ENCODE measurements around the gene DIPK1A. TPM values are rescaled to one million over a fixed set of nuclear protein-coding genes. Genes with fewer than 3 reads are reported as not detected.
A peak's percentile ranks its signal among the peaks of the same experiment; 100 is the strongest.
"Not testable (repeated sequence)": the region's sequence is repeated elsewhere in the genome, so short reads cannot be mapped to it uniquely, and the experiment has no call there.

The DIPK1A gene
- total RNA-seq, 2 donors from 2014 or later, result 7.9 to 8.7 TPM

DNA sequence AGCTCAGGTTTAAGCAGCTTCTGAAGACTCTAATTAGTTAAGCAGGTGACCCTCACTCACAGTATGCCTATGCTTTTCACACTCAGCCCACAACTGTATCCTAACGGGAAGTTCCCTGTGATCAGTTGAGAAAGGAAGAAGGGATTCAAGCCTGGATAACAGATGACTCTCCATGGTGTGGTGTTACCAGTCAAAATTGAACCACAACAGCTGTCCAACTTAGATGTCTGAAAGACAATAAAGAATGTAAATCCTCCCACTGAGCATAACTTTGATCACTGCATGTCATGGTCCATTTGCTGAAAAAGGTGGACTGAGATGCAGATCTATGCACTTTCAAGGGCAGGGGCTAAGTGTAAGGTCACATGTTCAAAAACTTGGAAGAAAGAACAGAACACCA is 32.3 kb upstream of the DIPK1A start:
- Mint-ChIP-seq H3K4me3 (no peak overlapping the region), H3K27ac (no peak overlapping the region), H3K4me1 (peaks cover 35% of the 10 kb centered on the region), H3K27me3 (no peaks in the 10 kb centered on the region), H3K36me3 (ENCODE audit: low read depth) (no peaks in the 10 kb centered on the region)
- DNase-seq (no peak), ATAC-seq (no peak)
- H3K9me3 ChIP-seq (ENCODE audit: control insufficient read depth, low read length, poor library complexity, severe bottlenecking), result no peaks in the 10 kb centered on the region

DNA sequence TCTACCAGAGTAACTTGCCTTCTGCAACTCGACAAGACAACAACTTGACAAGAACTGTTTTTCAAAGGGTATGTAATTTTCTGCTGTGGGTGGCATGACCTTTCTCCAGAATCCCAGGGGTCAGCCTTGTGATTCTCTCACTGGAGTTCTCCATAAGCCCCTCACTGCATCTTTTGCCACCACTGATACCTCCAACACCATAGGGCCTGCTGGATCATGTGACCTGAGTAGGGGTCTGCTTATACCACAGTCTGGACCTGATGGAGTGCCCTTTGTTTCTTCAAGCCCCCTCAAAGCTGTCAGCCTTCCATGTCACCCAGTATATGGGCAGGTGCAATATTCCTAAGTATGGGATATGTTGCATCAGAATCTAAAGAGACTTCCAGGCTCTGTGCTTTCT is 31.6 kb upstream of the DIPK1A start:
- Mint-ChIP-seq H3K36me3 (ENCODE audit: low read depth) (no peaks in the 10 kb centered on the region), H3K4me3 (no peak overlapping the region), H3K27me3 (no peaks in the 10 kb centered on the region), H3K27ac (no peak overlapping the region), H3K4me1 (peaks cover 35% of the 10 kb centered on the region)
- ATAC-seq (no peak), DNase-seq (no peak)
- H3K9me3 ChIP-seq (ENCODE audit: control insufficient read depth, low read length, poor library complexity, severe bottlenecking), result no peaks in the 10 kb centered on the region

GRCh38 chr1:92992054-92992453 is 30.8 kb upstream of the DIPK1A start:
- Mint-ChIP-seq H3K4me1 (peaks cover 35% of the 10 kb centered on the region), H3K27me3 (no peaks in the 10 kb centered on the region), H3K4me3 (no peak overlapping the region), H3K27ac (peak overlapping the region; percentile 93), H3K36me3 (ENCODE audit: low read depth) (no peaks in the 10 kb centered on the region)
- no peak for DNase-seq
- H3K9me3 ChIP-seq (ENCODE audit: control insufficient read depth, low read length, poor library complexity, severe bottlenecking), result no peaks in the 10 kb centered on the region
- ATAC-seq, result no peak

DNA sequence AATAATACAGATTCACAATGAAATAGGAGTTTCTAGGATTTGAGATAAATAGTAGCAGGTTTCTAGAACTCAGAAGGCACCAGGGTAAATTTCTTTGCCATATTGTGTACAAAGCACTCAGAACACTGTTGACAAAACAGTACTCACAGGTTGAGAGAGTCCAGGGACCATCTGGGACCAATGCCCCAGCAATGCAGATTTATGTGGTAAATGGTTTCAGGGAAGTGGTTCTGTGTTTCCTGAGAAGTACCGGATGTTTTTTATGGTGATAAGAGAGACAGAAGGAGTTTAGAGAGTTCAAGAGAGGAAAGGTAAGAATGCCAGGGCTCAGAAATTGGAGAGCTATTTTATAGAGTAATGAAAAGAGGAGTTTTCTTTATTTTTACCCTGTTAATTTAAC is 29.6 kb upstream of the DIPK1A start:
- no peaks in the 10 kb centered on the region for H3K9me3 ChIP-seq (ENCODE audit: control insufficient read depth, low read length, poor library complexity, severe bottlenecking)
- peak overlapping the region; percentile 72 for H3K4me3 Mint-ChIP-seq
- H3K36me3 Mint-ChIP-seq (ENCODE audit: low read depth), result no peaks in the 10 kb centered on the region
- ATAC-seq, result peak; percentile 82
- H3K27ac Mint-ChIP-seq, result peak overlapping the region; percentile 93
- H3K27me3 Mint-ChIP-seq, result no peaks in the 10 kb centered on the region
- no peak for DNase-seq
- peaks cover 35% of the 10 kb centered on the region for H3K4me1 Mint-ChIP-seq

DNA sequence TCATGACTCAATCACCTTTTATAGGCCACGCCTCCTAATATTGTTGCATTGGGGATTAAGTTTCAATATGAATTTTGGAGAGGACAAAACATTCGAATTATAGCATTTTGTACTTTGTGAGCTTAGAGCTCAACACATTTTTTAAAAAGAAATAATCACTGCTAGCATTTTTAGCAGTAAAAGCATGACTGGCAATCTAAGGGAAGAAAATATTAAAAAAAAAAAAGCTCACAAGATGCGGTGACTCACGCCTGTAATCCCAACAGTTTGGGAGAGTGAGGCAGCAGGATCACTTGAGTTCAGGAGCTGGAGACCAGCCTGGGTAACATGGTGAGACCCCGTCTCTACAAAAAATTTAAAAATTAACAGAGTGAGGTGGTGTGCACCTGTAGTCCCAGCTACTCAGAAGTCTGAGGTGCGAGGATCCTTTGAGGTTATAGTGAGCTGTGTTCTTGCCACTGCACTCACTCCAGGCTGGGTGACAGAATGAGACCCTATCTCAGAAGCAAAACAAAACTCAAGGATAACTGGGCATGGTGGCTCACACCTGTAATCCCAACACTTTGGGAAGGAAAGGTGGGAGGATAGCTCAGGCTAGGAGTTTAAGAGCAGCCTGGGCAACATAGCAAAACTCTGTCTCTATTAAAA is 28.8 kb upstream of the DIPK1A start:
- no peaks in the 10 kb centered on the region for H3K9me3 ChIP-seq (ENCODE audit: control insufficient read depth, low read length, poor library complexity, severe bottlenecking)
- Mint-ChIP-seq H3K4me1 (peaks cover 39% of the 10 kb centered on the region), H3K36me3 (ENCODE audit: low read depth) (no peaks in the 10 kb centered on the region), H3K4me3 (peak overlapping the region; percentile 66), H3K27ac (peak overlapping the region; percentile 93), H3K27me3 (no peaks in the 10 kb centered on the region)
- DNase-seq, result no peak
- no peak for ATAC-seq

DNA sequence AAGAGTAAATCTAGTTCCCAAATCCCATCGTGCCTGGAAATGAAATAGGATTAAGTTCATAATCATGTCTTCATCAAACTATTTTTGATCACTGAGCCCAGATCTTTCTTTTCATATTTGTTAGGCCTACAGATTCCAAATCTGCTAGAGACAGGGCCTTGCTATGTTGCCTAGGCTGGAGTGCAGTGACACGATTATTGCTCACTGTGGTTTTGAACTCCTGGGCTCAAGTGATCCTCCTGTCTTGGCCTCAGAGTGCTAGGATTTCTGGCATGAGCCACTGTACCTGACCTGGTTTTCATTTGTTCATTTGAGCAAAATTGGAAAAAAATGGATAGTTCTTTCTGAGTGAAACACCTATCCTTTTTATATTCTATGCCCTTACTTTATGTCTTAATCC is 28.0 kb upstream of the DIPK1A start:
- peaks cover 41% of the 10 kb centered on the region for H3K4me1 Mint-ChIP-seq
- peak overlapping the region; percentile 93 for H3K27ac Mint-ChIP-seq
- H3K9me3 ChIP-seq (ENCODE audit: control insufficient read depth, low read length, poor library complexity, severe bottlenecking), result no peaks in the 10 kb centered on the region
- ATAC-seq (no peak), DNase-seq (no peak)
- H3K4me3 Mint-ChIP-seq, result no peak overlapping the region
- no peaks in the 10 kb centered on the region for H3K36me3 Mint-ChIP-seq (ENCODE audit: low read depth)
- H3K27me3 Mint-ChIP-seq, result no peaks in the 10 kb centered on the region

- DNase-seq, result no peak
- Mint-ChIP-seq H3K27me3 (no peaks in the 10 kb centered on the region), H3K27ac (no peak overlapping the region), H3K4me3 (no peak overlapping the region), H3K36me3 (ENCODE audit: low read depth) (peaks cover 3% of the 10 kb centered on the region), H3K4me1 (peaks cover 32% of the 10 kb centered on the region)
- no peaks in the 10 kb centered on the region for H3K9me3 ChIP-seq (ENCODE audit: control insufficient read depth, low read length, poor library complexity, severe bottlenecking)
- ATAC-seq, result no peak
Observed at GRCh38 chr1:92987462-92987861, 26.2 kb upstream of the DIPK1A start.

DNA sequence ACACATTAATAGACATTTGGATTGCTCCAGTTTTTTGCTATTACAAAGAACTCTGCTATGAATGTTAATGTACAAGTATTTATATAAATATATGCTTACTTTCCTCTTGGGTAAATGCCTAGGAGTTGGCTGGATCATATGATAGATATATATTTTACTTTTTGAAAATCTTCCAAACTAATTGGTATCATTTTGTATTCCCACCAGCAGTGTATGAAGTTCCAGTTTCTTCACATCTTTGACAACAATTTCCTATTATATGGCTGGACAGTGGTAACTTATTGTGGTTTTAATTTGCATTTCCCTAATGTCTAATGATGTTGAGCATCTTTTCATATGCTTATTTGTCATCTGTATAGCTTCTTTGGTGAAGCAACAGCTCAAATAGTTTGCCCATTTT is 23.8 kb upstream of the DIPK1A start:
- no peak for ATAC-seq
- H3K4me1 Mint-ChIP-seq, result peaks cover 26% of the 10 kb centered on the region
- no peaks in the 10 kb centered on the region for H3K27me3 Mint-ChIP-seq
- H3K36me3 Mint-ChIP-seq (ENCODE audit: low read depth), result peaks cover 3% of the 10 kb centered on the region
- no peak overlapping the region for H3K4me3 Mint-ChIP-seq
- H3K27ac Mint-ChIP-seq, result peak overlapping the region; percentile 75
- no peaks in the 10 kb centered on the region for H3K9me3 ChIP-seq (ENCODE audit: control insufficient read depth, low read length, poor library complexity, severe bottlenecking)
- no peak for DNase-seq

DNA sequence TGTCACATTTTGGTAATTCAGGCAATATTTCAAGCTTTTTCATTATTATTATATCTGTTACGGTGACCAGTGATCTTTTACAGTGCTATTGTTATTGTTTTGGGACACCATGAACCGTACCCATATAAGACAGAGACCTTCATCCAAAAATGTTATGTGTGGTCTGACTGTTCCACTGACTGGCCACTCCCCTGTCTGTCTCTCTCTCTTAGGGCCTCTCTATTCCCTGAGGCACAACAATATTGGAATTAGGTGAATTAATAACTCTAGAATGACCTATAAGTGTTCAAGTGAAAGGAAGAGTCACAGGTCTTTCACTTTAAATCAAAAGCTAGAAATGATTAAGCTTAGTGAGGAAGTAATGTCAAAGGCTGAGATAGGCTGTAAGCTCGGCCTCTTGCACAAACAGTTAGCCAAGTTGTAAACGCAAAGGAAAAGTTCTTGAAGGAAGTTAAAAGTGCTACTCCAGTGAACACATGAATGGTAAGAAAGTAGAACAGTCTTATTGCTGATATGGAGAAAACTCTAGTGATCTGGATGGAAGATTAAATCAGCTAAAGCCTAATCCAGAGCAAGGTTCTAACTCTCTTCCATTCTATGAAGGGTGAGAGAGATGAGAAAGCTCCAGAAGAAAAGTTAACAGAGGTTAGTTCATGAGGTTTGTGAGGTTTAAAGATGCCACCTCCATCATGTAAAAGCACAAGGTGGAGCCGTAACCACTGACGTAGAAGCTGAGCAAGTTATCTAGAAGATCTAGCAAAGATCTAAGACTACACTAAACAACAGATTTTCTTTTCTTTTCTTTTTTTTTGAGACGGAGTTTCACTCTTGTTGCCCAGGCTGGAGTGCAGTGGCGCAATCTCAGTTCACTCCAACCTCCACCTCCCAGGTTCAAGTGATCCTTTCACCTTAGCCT is 19.7 kb upstream of the DIPK1A start:
- peaks cover 24% of the 10 kb centered on the region for H3K4me1 Mint-ChIP-seq

DNA sequence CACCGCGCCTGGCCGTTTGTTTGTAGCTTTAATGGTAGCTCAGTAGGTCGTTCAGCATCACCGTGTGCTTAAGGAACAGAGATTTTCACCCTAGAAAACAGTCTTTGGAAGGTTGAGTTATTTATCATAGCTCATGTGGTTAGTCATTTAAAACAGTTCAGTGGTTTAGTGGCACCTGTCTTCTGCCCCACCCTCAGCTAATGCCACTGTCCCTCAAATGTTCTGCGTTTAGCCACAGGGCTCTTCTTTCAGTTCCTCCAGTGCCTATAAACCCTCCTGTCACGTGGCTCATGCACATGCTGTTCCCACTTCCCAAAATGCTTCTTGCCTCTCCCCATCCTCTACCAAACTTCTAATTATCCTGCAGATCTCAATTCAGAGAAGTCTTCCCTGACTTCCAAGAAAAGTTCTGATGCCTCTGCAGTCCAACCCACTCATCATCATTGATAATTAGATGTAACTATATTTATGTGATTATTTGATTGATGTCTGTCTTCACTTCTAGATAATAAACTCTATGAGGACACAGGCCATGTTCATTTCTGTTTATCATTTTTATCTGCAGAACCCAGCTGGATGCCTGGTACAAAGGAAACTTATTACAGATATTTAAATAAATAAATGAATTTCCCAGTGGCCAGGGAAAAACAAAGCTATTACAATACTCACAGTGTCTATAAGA is 14.4 kb upstream of the DIPK1A start:
- Mint-ChIP-seq H3K4me1 (peaks cover 32% of the 10 kb centered on the region), H3K27me3 (no peaks in the 10 kb centered on the region), H3K4me3 (peak overlapping the region; percentile 4), H3K27ac (peak overlapping the region; percentile 86), H3K36me3 (ENCODE audit: low read depth) (no peaks in the 10 kb centered on the region)
- peak; percentile 47 for ATAC-seq
- H3K9me3 ChIP-seq (ENCODE audit: control insufficient read depth, low read length, poor library complexity, severe bottlenecking), result no peaks in the 10 kb centered on the region
- DNase-seq, result no peak

More for the DNA sequence above, 19.7 kb upstream of the DIPK1A start:
- no peaks in the 10 kb centered on the region for H3K9me3 ChIP-seq (ENCODE audit: control insufficient read depth, low read length, poor library complexity, severe bottlenecking)
- ATAC-seq, result peak; percentile 94
- Mint-ChIP-seq H3K4me3 (peak overlapping the region; percentile 83), H3K36me3 (ENCODE audit: low read depth) (peaks cover 3% of the 10 kb centered on the region), H3K27me3 (no peaks in the 10 kb centered on the region), H3K27ac (peak overlapping the region; percentile 99)
- peak in 2 of 3 donors; percentile 24 to 26 for DNase-seq

- Mint-ChIP-seq H3K4me1 (peaks cover 34% of the 10 kb centered on the region), H3K27ac (peak overlapping the region; percentile 86)
Observed at GRCh38 chr1:92974112-92974511, 12.8 kb upstream of the DIPK1A start.

GRCh38 chr1:92973203-92973897 is 12.1 kb upstream of the DIPK1A start:
- H3K9me3 ChIP-seq (ENCODE audit: control insufficient read depth, low read length, poor library complexity, severe bottlenecking), result no peaks in the 10 kb centered on the region
- Mint-ChIP-seq H3K4me1 (peaks cover 39% of the 10 kb centered on the region), H3K4me3 (peak overlapping the region; percentile 76), H3K27me3 (no peaks in the 10 kb centered on the region), H3K36me3 (ENCODE audit: low read depth) (no peaks in the 10 kb centered on the region), H3K27ac (peak overlapping the region; percentile 86)
- peak; percentile 46 for ATAC-seq
- no peak for DNase-seq

More at GRCh38 chr1:92974112-92974511, 12.8 kb upstream of the DIPK1A start:
- H3K27me3 Mint-ChIP-seq; ATAC-seq; DNase-seq; H3K36me3 Mint-ChIP-seq (ENCODE audit: low read depth); H3K4me3 Mint-ChIP-seq; H3K9me3 ChIP-seq (ENCODE audit: control insufficient read depth, low read length, poor library complexity, severe bottlenecking): not testable (repeated sequence)

All from T-helper 17 cell (primary cell).